Caco-2 (cell line): ENCODE results near the gene CYGB. TPM values are rescaled to one million over a fixed set of nuclear protein-coding genes. Genes with fewer than 3 reads are reported as not detected.
A peak's percentile ranks its signal among the peaks of the same experiment; 100 is the strongest.
"Not testable (repeated sequence)": the region's sequence is repeated elsewhere in the genome, so short reads cannot be mapped to it uniquely, and the experiment has no call there.

ENCODE experiments used
- BruUV-seq: library from RNA; stranded (reverse); fragments of 400-500 nt; replicated peaks from 2 replicates; lab custom pipeline; 2021; lab: Mats Ljungman, UMichigan
- CTCF ChIA-PET: fragments of 300-600 bp; sonication (Branson Sonifier 250); formaldehyde crosslinking; loops from one replicate; lab custom pipeline; 2022; ENCODE audit warnings: antibody characterized with exemption; lab: Charles Lee
- POLR2A ChIA-PET: fragments of 300-600 bp; sonication (Branson Sonifier 250); formaldehyde crosslinking; loops from one replicate; lab custom pipeline; 2022; ENCODE audit warnings: antibody characterized with exemption; lab: Charles Lee
- DNase-seq, 2 experiments: peaks; one replicate each; pipeline versions ENCODE4 v3.0.0 to v3.0.0-alpha.2; 2020 to 2022
- H3K27me3 ChIP-seq: replicated peaks from 2 replicates; pipeline ENCODE4 v1.6.0; 2011; ENCODE audit warnings: low read length; ENCODE audit not compliant: control insufficient read depth, insufficient read depth
- H3K36me3 ChIP-seq: 2 replicates; pipeline ENCODE4 v1.5.1; 2011; ENCODE audit warnings: low read length; ENCODE audit not compliant: control insufficient read depth, insufficient read depth
- H3K4me1 ChIP-seq: fragments of 250-450 bp; sonication (Bioruptor Pico); 2 replicates; pipeline ENCODE4 v1.5.1; 2020; ENCODE audit warnings: mild to moderate bottlenecking
- H3K4me3 ChIP-seq: 2 replicates; pipeline ENCODE4 v1.5.1; 2011; ENCODE audit warnings: low read depth, mild to moderate bottlenecking, control low read depth, low read length
- H3K9me3 ChIP-seq: fragments of 250-450 bp; sonication (Bioruptor Pico); 2 replicates; pipeline ENCODE4 v1.5.1; 2020; ENCODE audit warnings: mild to moderate bottlenecking, moderate library complexity
- H3K27ac Mint-ChIP-seq: one replicate; pipeline ENCODE4 v1.8.0; 2022; ENCODE audit warnings: mixed read lengths; ENCODE audit not compliant: unreplicated experiment
- H3K27me3 Mint-ChIP-seq: one replicate; pipeline ENCODE4 v1.8.0; 2022; ENCODE audit warnings: mixed read lengths; ENCODE audit not compliant: insufficient read depth, unreplicated experiment
- H3K36me3 Mint-ChIP-seq: one replicate; pipeline ENCODE4 v1.8.0; 2022; ENCODE audit warnings: mild to moderate bottlenecking, mixed read lengths; ENCODE audit not compliant: insufficient read depth, unreplicated experiment
- H3K4me1 Mint-ChIP-seq: one replicate; pipeline ENCODE4 v1.8.0; 2022; ENCODE audit warnings: low read depth, mixed read lengths; ENCODE audit not compliant: unreplicated experiment
- H3K4me3 Mint-ChIP-seq: one replicate; pipeline ENCODE4 v1.8.0; 2022; ENCODE audit warnings: mild to moderate bottlenecking, moderate library complexity, mixed read lengths; ENCODE audit not compliant: unreplicated experiment
- H3K9me3 Mint-ChIP-seq: one replicate; pipeline ENCODE4 v1.8.0; 2022; ENCODE audit warnings: mixed read lengths; ENCODE audit not compliant: unreplicated experiment
- intact Hi-C: fragments of 100-400 bp; cut with micrococcal nuclease; formaldehyde crosslinking; loops from one replicate; pipeline ENCODE4 v1.10.0; 2022; ENCODE audit not compliant: unreplicated experiment
- total RNA-seq: library from RNA; stranded (reverse); gene quantifications from 2 replicates; pipeline ENCODE4 v1.2.3, GENCODE V29; 2022
- TF ChIP-seq, protein P1 (sequence below), 2 experiments: fragments of 200-600 bp in 1 of 2; IDR thresholded peaks; 1 replicate in 1 of 2; 2 replicates in 1 of 2; pipeline versions ENCODE4 v1.5.1 to v1.8.0; 2011 to 2022; ENCODE audit warnings: antibody characterized with exemption in 1 of 2, control low read depth in 1 of 2, inconsistent platforms in 1 of 2, low read depth in 1 of 2, low read length in 1 of 2, mild to moderate bottlenecking in 1 of 2, moderate library complexity in 1 of 2; ENCODE audit not compliant: insufficient read depth in 1 of 2, severe bottlenecking in 1 of 2, unreplicated experiment in 1 of 2

Gene CYGB
- total RNA-seq, 1 experiment from 2014 or later, result 0.32 TPM

DNA sequence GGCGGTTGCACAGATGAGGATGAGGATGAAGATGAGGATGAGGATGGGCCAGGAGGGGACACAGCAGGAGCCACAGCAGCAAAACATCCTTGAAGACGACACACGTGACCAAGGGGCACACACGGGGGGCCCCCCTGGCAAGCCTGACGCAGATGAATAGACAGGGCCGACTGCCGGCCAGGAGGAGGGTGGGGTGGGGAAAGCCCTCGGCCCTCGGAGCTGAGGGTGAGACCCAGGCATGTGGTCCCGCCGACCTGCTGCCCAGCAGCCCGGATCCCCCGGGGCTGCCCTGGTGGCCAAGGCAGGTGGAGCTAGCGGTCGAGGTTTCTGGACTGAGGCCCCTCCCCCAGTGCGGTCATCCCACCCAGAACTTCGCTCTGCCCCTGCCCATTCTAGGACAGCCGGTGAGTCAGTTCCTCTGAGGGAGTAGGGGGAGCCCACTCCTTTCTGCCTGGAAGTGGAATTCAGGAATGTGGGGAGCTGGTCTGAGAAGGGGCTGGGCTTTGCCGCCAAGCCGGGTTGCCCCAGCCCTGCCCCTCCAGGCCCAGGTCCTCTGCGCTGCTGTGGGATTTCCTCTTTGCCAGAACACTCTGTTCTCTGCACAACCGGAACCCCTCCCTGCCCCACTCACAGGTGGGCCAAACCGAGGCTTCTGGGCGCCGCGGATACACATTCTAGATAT is 9.9 kb downstream of the CYGB start:
- Mint-ChIP-seq H3K4me1 (peaks cover 10% of the 10 kb centered on the region), H3K27me3 (no peaks in the 10 kb centered on the region), H3K36me3 (no peaks in the 10 kb centered on the region), H3K27ac (peak overlapping the region; percentile 9), H3K9me3 (no peaks in the 10 kb centered on the region), H3K4me3 (no peak overlapping the region)
- no TSS peak for BruUV-seq
- DNase-seq, result peak in 1 of 2 experiments; percentile 32
- H3K27me3 ChIP-seq, result no peaks in the 10 kb centered on the region
- H3K4me1 ChIP-seq, result peaks cover 16% of the 10 kb centered on the region
- intact Hi-C loops, result no loop called here
- no peaks in the 10 kb centered on the region for H3K36me3 ChIP-seq
- H3K4me3 ChIP-seq, result no peak overlapping the region
- POLR2A ChIA-PET, result no interaction called here
- TF ChIP-seq, protein P1, sequence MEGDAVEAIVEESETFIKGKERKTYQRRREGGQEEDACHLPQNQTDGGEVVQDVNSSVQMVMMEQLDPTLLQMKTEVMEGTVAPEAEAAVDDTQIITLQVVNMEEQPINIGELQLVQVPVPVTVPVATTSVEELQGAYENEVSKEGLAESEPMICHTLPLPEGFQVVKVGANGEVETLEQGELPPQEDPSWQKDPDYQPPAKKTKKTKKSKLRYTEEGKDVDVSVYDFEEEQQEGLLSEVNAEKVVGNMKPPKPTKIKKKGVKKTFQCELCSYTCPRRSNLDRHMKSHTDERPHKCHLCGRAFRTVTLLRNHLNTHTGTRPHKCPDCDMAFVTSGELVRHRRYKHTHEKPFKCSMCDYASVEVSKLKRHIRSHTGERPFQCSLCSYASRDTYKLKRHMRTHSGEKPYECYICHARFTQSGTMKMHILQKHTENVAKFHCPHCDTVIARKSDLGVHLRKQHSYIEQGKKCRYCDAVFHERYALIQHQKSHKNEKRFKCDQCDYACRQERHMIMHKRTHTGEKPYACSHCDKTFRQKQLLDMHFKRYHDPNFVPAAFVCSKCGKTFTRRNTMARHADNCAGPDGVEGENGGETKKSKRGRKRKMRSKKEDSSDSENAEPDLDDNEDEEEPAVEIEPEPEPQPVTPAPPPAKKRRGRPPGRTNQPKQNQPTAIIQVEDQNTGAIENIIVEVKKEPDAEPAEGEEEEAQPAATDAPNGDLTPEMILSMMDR (IDR thresholded peaks at IDR 0.05; ENCODE audit: insufficient read depth in 1 of 2, low read depth in 1 of 2, low read length in 1 of 2, severe bottlenecking in 1 of 2, unreplicated experiment in 1 of 2), result no peak
- CTCF ChIA-PET, result interaction anchor here (0.6 to 1.2 kb wide), 3 partner anchors 13 to 983 kb away, joined by 4 to 8 read pairs (median 4); no protein-coding TSS in a partner anchor
- H3K9me3 ChIP-seq, result no peaks in the 10 kb centered on the region

DNA sequence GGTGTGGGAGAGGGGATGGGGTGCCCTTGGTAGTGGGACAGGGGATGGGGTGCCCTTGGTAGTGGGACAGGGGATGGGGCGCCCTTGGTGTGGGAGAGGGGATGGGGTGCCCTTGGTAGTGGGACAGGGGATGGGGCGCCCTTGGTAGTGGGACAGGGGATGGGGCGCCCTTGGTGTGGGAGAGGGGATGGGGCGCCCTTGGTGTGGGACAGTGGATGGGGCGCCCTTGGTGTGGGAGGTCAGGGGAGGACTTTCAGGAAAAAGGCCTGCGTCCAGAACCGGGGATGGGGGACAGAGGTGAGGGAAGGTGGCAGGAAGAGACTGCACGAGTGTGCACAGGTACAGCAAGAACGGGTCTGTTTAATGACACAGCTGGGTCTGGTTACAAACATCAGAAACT is 10.5 kb downstream of the CYGB start:
- H3K27me3 ChIP-seq, DNase-seq, H3K4me3 Mint-ChIP-seq, H3K27me3 Mint-ChIP-seq, BruUV-seq, H3K9me3 ChIP-seq, H3K9me3 Mint-ChIP-seq, POLR2A ChIA-PET, H3K36me3 ChIP-seq, H3K36me3 Mint-ChIP-seq, H3K4me1 Mint-ChIP-seq, intact Hi-C loops, H3K4me3 ChIP-seq: not testable (repeated sequence)
- peaks cover 15% of the 10 kb centered on the region for H3K4me1 ChIP-seq
- peak overlapping the region; percentile 9 for H3K27ac Mint-ChIP-seq
- CTCF ChIA-PET, result interaction anchor here (1.2 kb wide), 1 partner anchor 14 kb away, joined by 4 read pairs; no protein-coding TSS in a partner anchor

- not testable (repeated sequence) for H3K9me3 Mint-ChIP-seq
- CTCF ChIA-PET, result interaction anchor here (0.9 to 1.4 kb wide), 2 partner anchors 15 to 156 kb away, joined by 3 read pairs; no protein-coding TSS in a partner anchor
These were observed 12.0 kb downstream of the CYGB start for GRCh38 chr17:76525513-76525833.

More at GRCh38 chr17:76525513-76525833, 12.0 kb downstream of the CYGB start:
- H3K36me3 ChIP-seq, BruUV-seq, H3K27ac Mint-ChIP-seq, H3K27me3 ChIP-seq, H3K36me3 Mint-ChIP-seq, DNase-seq, H3K9me3 ChIP-seq, H3K4me1 Mint-ChIP-seq, H3K27me3 Mint-ChIP-seq, H3K4me3 ChIP-seq, POLR2A ChIA-PET, intact Hi-C loops, H3K4me3 Mint-ChIP-seq: not testable (repeated sequence)
- peaks cover 15% of the 10 kb centered on the region for H3K4me1 ChIP-seq
